BLaER1 (cell line): Measurements from ENCODE around the gene CREBBP.

Experiments used
- H3K27ac ChIP-seq: shearing (Covaris generic); formaldehyde crosslinking; 2 replicates; pipeline ENCODE4 v1.8.1; 2022
- H3K27me3 ChIP-seq: shearing (Covaris generic); formaldehyde crosslinking; 2 replicates; pipeline ENCODE4 v1.8.1; 2022
- H3K36me3 ChIP-seq: shearing (Covaris generic); formaldehyde crosslinking; 2 replicates; pipeline ENCODE4 v1.8.1; 2022
- H3K4me1 ChIP-seq: shearing (Covaris generic); formaldehyde crosslinking; 2 replicates; pipeline ENCODE4 v1.8.1; 2022
- H3K4me2 ChIP-seq: shearing (Covaris generic); formaldehyde crosslinking; 2 replicates; pipeline ENCODE4 v1.8.1; 2022
- H3K4me3 ChIP-seq: shearing (Covaris generic); formaldehyde crosslinking; 2 replicates; pipeline ENCODE4 v1.8.1; 2022
- H3K9ac ChIP-seq: shearing (Covaris generic); formaldehyde crosslinking; 2 replicates; pipeline ENCODE4 v1.8.1; 2022
- H3K9me3 ChIP-seq: shearing (Covaris generic); formaldehyde crosslinking; 2 replicates; pipeline ENCODE4 v1.8.1; 2022
- H4K20me1 ChIP-seq: shearing (Covaris generic); formaldehyde crosslinking; 2 replicates; pipeline ENCODE4 v1.8.1; 2022
- Cebpa-rat ChIP-seq: shearing (Covaris generic); IDR thresholded peaks from 2 replicates; pipeline ENCODE4 v1.8.1; 2022

The CREBBP gene

GRCh38 chr16:3734758-3735221 lies 145.7 kb downstream of the CREBBP start:
- TF ChIP-seq Cebpa-rat: no peak
- peaks cover 100% of the 10 kb centered on the region for H3K36me3 ChIP-seq
- no peaks in the 10 kb centered on the region for H3K27me3 ChIP-seq
- no peak overlapping the region for H3K4me2 ChIP-seq
- H3K27ac ChIP-seq: no peak overlapping the region
- H3K4me1 ChIP-seq: peaks cover 21% of the 10 kb centered on the region
- H3K9ac ChIP-seq: no peak overlapping the region
- no peak overlapping the region for H3K4me3 ChIP-seq
- H4K20me1 ChIP-seq: peaks cover 84% of the 10 kb centered on the region
- H3K9me3 ChIP-seq: no peaks in the 10 kb centered on the region

- Histone ChIP-seq H4K20me1 (peaks cover 84% of the 10 kb centered on the region), H3K36me3 (peaks cover 100% of the 10 kb centered on the region)
- TF ChIP-seq Cebpa-rat: no peak
Measured at GRCh38 chr16:3734084-3734757, 146.3 kb downstream of the CREBBP start.

DNA sequence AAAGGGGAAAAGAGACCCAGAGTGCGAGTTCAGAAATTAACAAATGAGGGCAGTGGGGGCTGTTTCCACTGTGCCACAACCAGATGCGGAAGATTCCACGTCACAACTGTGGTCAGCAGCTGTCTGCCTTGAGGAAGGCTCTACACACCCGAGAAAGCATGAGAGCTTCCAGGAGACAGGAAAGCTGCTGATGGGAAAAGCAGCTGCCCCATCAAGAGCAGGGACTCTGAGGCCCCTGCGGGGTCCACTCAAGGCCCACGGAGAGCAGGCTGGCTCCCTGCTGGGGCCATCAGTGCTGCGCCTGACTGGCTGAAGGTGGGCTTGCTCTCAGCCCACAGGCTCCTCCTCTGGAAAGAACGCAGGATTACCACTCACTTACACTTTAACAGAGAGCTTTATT lies 148.3 kb downstream of the CREBBP start:
- H3K9me3 ChIP-seq: no peaks in the 10 kb centered on the region
- no peak overlapping the region for H3K4me3 ChIP-seq
- H3K4me1 ChIP-seq: peaks cover 21% of the 10 kb centered on the region
- H3K27ac ChIP-seq: no peak overlapping the region
- TF ChIP-seq Cebpa-rat: no peak
- H3K4me2 ChIP-seq: no peak overlapping the region
- 0 out of 2 replicates have a peak, but pooled peaks cover 4% of the 10 kb centered on the region for H3K27me3 ChIP-seq
- H3K36me3 ChIP-seq: peaks cover 97% of the 10 kb centered on the region
- no peak overlapping the region for H3K9ac ChIP-seq
- H4K20me1 ChIP-seq: peaks cover 89% of the 10 kb centered on the region

More at GRCh38 chr16:3734084-3734757, 146.3 kb downstream of the CREBBP start:
- no peak overlapping the region for H3K4me2 ChIP-seq
- no peak overlapping the region for H3K9ac ChIP-seq
- no peak overlapping the region for H3K4me3 ChIP-seq
- no peaks in the 10 kb centered on the region for H3K27me3 ChIP-seq
- H3K27ac ChIP-seq: no peak overlapping the region
- H3K9me3 ChIP-seq: no peaks in the 10 kb centered on the region
- H3K4me1 ChIP-seq: peaks cover 21% of the 10 kb centered on the region

- 0 out of 2 replicates have a peak, but pooled peaks cover 4% of the 10 kb centered on the region for H3K27me3 ChIP-seq
- H3K9me3 ChIP-seq: no peaks in the 10 kb centered on the region
- H3K4me2 ChIP-seq: no peak overlapping the region
- H3K36me3 ChIP-seq: peaks cover 94% of the 10 kb centered on the region
- H4K20me1 ChIP-seq: peaks cover 82% of the 10 kb centered on the region
- no peak for TF ChIP-seq Cebpa-rat
- H3K4me1 ChIP-seq: peaks cover 13% of the 10 kb centered on the region
- no peak overlapping the region for H3K9ac ChIP-seq
- H3K4me3 ChIP-seq: no peak overlapping the region
- H3K27ac ChIP-seq: no peak overlapping the region
Measured at GRCh38 chr16:3731126-3731935, 149.2 kb downstream of the CREBBP start.

DNA sequence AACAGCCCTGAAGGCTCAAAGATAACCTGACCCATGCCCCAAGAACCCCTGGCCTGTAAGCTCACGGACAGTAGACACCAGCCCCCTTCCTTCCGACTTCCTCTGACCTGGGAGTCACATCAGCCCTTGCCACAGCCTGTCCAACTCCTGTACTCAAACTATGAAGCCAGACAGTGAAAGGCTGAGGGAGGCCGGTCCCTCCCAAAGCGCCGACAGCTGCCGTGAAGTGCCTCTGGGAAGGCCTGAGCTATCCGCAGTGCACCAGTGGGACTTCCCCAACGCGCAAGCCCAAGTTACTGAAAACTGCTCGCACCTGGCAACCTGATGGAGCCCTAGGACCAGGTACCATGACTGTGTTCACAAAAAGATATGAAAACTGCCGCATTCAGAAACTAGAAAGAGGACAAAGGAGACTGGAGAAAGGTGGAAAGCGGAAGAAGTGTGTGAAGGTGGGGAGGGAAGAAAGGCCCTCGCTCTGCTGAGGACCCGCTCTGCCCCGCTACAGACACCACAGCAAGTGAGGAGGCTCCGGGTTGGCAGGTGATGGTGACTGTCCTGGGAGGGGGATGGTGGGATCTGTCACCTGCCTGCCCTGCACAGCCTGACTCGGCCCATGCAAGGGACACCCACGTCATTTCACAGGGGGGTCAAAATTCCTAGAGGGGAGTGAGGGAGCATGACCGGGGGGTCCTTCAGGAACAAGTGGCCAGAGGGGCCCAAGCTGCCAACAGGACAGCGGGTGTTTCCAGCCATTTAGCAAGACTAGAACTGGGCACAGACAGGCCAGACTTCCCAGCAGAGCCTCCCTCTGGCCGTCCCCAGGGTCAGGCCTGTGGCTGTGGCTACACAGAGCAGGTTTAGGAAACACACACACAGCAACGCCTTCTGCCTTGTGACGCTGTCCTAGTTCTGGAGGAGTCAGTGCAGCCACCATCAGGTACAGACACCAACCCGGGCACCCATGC lies 150.1 kb downstream of the CREBBP start:
- Histone ChIP-seq H3K4me2 (no peak overlapping the region), H4K20me1 (peaks cover 82% of the 10 kb centered on the region), H3K9me3 (no peaks in the 10 kb centered on the region), H3K4me3 (no peak overlapping the region), H3K36me3 (peaks cover 92% of the 10 kb centered on the region), H3K27ac (no peak overlapping the region), H3K4me1 (peaks cover 4% of the 10 kb centered on the region), H3K27me3 (0 out of 2 replicates have a peak, but pooled peaks cover 4% of the 10 kb centered on the region), H3K9ac (no peak overlapping the region)
- TF ChIP-seq Cebpa-rat: no peak

DNA sequence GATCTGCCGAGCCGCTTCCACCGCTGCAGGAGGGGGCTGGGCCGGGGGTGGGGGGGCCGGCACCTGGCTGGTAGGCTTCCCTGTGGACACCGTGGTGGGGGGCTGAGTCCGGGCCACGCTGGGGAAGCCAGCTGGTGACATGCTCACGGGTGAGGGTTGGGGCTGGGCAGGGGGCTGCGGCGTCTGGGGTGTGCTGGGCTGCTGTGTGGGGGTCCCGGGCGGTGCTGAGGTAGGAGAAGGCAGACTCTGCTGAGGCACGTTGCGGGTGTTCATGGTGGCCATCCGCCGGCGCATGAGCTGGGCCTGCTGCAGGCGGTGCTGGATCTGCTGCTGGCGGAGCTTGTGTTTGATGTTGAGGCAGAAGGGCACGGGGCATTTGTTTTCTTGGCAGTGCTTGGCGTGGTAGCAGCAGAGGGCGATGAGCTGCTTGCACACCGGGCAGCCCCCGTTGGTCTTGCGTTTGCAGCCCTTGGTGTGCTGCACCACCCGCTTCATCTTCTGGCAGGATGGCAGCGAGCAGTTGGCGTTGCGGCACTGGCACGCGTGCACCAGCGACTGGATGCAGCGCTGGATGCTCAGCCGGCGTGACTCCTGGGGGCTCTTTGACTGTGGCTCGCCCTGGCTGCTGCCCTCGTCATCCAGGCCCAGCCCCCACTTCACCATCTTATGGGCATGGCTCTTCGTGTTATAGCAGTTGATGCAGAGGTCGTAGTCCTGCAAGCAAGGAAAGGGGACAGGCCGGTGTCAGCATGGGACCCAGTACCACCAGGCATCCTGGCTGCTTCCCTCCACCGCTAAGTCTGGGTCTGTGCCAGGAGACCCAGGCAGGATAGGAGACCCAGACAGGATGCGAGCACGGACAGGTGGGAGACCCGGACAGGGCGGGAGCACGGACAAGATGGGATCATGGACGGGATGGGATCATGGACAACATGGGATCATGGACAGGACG lies 151.1 kb downstream of the CREBBP start:
- Histone ChIP-seq H3K36me3 (peaks cover 87% of the 10 kb centered on the region), H3K4me2 (no peak overlapping the region), H4K20me1 (peaks cover 75% of the 10 kb centered on the region), H3K9me3 (no peaks in the 10 kb centered on the region), H3K4me3 (no peak overlapping the region), H3K4me1 (no peaks in the 10 kb centered on the region), H3K27ac (no peak overlapping the region), H3K27me3 (0 out of 2 replicates have a peak, but pooled peaks cover 4% of the 10 kb centered on the region), H3K9ac (no peak overlapping the region)
- no peak for TF ChIP-seq Cebpa-rat

DNA sequence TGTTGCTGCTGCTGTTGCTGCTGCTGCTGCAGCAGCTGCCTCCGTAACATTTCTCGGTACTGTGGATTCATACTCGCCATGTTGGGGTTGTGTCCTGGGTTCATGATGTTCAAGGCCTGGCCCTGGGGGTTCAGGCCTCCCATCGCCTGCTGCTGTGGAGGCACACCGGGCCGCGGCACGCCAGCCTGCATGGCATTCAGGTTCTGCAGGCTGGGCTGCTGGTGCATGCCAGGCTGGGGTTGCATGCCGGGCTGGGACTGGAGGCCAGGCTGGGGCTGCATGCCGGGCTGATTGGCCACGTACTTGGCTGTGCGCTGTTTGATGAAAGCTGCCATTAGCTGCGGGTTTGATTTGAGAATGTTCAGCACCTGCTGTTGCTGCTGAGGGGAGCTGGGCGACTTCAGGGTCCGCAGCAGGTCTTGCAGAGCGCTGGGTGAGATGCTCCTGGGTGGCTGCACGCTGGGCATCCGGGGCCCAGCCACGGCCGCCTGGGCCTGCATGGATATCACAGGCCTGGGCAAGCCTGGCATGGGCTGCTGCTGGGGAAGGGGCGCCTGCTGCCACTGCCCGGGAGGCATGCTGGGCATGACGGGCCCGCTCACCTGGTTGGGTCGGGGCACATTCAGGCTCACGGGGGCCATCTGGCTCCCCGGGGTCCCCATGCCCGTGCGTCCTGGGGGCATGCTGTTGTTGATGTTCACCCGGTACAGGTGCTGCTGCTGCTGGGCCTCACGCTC lies 151.9 kb downstream of the CREBBP start:
- Histone ChIP-seq H3K4me1 (no peaks in the 10 kb centered on the region), H3K9me3 (no peaks in the 10 kb centered on the region), H3K36me3 (peaks cover 78% of the 10 kb centered on the region), H3K9ac (no peak overlapping the region), H4K20me1 (peaks cover 67% of the 10 kb centered on the region), H3K27me3 (0 out of 2 replicates have a peak, but pooled peaks cover 4% of the 10 kb centered on the region), H3K4me3 (no peak overlapping the region), H3K27ac (no peak overlapping the region), H3K4me2 (no peak overlapping the region)
- TF ChIP-seq Cebpa-rat: no peak

DNA sequence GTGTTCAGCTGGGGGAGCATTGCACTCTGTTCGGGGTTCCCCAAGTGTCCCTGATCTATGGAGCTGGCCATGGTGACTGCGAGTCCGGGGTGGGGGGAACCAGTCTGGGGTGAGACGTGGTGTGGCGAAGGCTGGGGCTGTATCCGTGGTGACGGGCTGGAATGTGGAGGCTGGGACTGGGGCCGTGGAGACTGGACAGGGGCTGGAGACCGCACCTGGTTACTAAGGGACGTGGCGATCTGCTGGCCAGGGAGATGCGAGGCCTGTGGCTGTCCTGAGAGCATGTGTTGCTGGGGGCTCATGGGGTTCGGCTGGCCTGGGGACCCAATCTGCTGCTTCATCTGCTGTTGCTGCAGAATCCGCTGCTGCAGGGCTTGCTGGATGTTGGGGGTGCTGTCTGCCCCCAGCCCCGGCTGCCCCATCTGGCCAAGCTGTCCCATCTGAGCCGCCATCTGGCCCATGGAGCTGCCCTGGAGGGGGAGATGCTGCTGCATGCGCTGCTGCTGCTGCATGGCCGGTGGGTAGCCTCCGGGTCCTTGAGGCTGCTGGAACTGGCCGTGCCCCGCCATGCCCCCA lies 152.6 kb downstream of the CREBBP start:
- Histone ChIP-seq H3K27me3 (0 out of 2 replicates have a peak, but pooled peaks cover 4% of the 10 kb centered on the region), H3K4me1 (no peaks in the 10 kb centered on the region), H3K27ac (no peak overlapping the region), H3K4me2 (no peak overlapping the region), H3K4me3 (no peak overlapping the region), H3K9me3 (no peaks in the 10 kb centered on the region), H4K20me1 (peaks cover 65% of the 10 kb centered on the region), H3K9ac (no peak overlapping the region), H3K36me3 (peaks cover 71% of the 10 kb centered on the region)
- no peak for TF ChIP-seq Cebpa-rat
